Heart left ventricle (tissue), 16 donors: Measurements from ENCODE around the gene KLK2. TPM values are rescaled to one million over a fixed set of nuclear protein-coding genes. Genes with fewer than 3 reads are reported as not detected.

Experiments used
- ATAC-seq, 4 donors: fragments of 200-7000 bp; cut with Tn5 transposase; one replicate each; pipeline ENCODE4 v1.9.1; 2020 to 2022; ENCODE audit warnings: moderate library complexity in 4 of 4, mild to moderate bottlenecking in 3 of 4, moderate number of reproducible peaks in 1 of 4
- DNase-seq, 5 donors: peaks; one replicate each; pipeline ENCODE4 v3.0.0-alpha.2; 2020
- H3K27ac ChIP-seq, 12 donors: fragments of 200-600 bp; sonication (generic) in 4 of 12; one replicate each; pipeline versions ENCODE4 v1.5.0 to v1.8.0; 2016 to 2022; ENCODE audit warnings: mild to moderate bottlenecking in 2 of 12
- H3K27me3 ChIP-seq, 9 donors: fragments of 200-600 bp; sonication (generic) in 2 of 9; one replicate each; pipeline versions ENCODE4 v1.5.1 to v1.8.0; 2016 to 2022; ENCODE audit warnings: mild to moderate bottlenecking in 3 of 9
- H3K36me3 ChIP-seq, 9 donors: fragments of 200-600 bp; sonication (generic) in 2 of 9; one replicate each; pipeline versions ENCODE4 v1.5.0 to v1.8.0; 2018 to 2022; ENCODE audit warnings: mild to moderate bottlenecking in 2 of 9
- H3K4me1 ChIP-seq, 12 donors: fragments of 200-600 bp; sonication (generic) in 4 of 12; one replicate each; pipeline versions ENCODE4 v1.5.0 to v1.8.0; 2016 to 2022; ENCODE audit warnings: mild to moderate bottlenecking in 3 of 12
- H3K4me3 ChIP-seq, 12 donors: fragments of 200-600 bp; sonication (generic) in 4 of 12; one replicate each; pipeline versions ENCODE4 v1.5.0 to v1.8.0; 2017 to 2022; ENCODE audit warnings: mild to moderate bottlenecking in 9 of 12, moderate library complexity in 4 of 12
- H3K9me3 ChIP-seq, 12 donors: fragments of 200-600 bp; sonication (generic) in 4 of 12; one replicate each; pipeline versions ENCODE4 v1.5.0 to v1.8.0; 2016 to 2022; ENCODE audit warnings: mild to moderate bottlenecking in 1 of 12
- POLR2A ChIP-seq, 2 donors: fragments of 450-650 bp; IDR thresholded peaks; one replicate each; pipeline ENCODE4 v1.6.1; 2017; ENCODE audit warnings: antibody characterized with exemption in 2 of 2, mild to moderate bottlenecking in 2 of 2, moderate library complexity in 2 of 2
- WGBS, 4 donors: extraction: QIAGEN DNeasy Blood & Tissue Kit in 2 of 4; methylation state at CpG; one replicate each; pipeline versions ENCODE4 v1.1.5 to v1.1.7; 2013 to 2018; 5-methylcytosine and 5-hydroxymethylcytosine counted together
- intact Hi-C, 10 donors: fragments of 100-400 bp; cut with DNase I; formaldehyde crosslinking; loops; one replicate each; pipeline versions ENCODE4 v1.11.1 to v1.14.2; 2022
- polyA plus RNA-seq, 2 donors: library from polyadenylated mRNA; stranded (reverse); fragments of 200-250 nt; gene quantifications; one replicate each; pipeline ENCODE4 v1.2.3, GENCODE V29; 2013
- total RNA-seq, 9 donors: library from RNA; depleted of rRNA in 2 of 9; stranded (reverse); fragments of >200 nt in 2 of 9; fragmentation: NEBNext Ultra II Directional in 3 of 9; extraction: Animal tissue kit (Norgen Biotek cat#: 25700) in 3 of 9; gene quantifications; one replicate each; pipeline versions ENCODE4 v1.1.0 to v1.2.4, GENCODE V29; 2016 to 2023
- TF ChIP-seq, protein P1 (sequence below), 12 donors: fragments of 200-600 bp; sonication (generic) in 4 of 12; IDR thresholded peaks; one replicate each; pipeline versions ENCODE4 v1.5.0 to v1.8.0; 2018 to 2022; ENCODE audit warnings: antibody characterized with exemption in 12 of 12, mild to moderate bottlenecking in 5 of 12
- donor health status: ischemic (EF 13 %, LVEDD 7.1; RV severe dilation, severe dysfunction).
- donor health status: healthy with polysubstance abuse.
- donor health status: DM: no; HTN: yes; CAD: no.
- donor health status: DM: no; HTN: no; CAD: no.
- donor health status: ischemic (EF 25% LVEDD 6.9; RV normal size, moderate dysfunction).
- donor health status: ischemic (EF 25% LVEDD 5.7; RV mildly dilated, moderate dysfunction).
- donor health status: healthy.
- donor health status: DM: yes; HTN: yes; CAD: no.
- donor health status: ischemic (EF 35%, LVEDD 5.7; RV mildly dilated, moderate dysfunction).
- donor health status: nonischemic (EF 11% LVEDD 7.7; RV severe dilation, severe dysfunction).
- donor health status: DM: yes; HTN: yes; CAD: no.
- donor health status: PGD.
- donor health status: ischemic (EF 29% LVEDD 5.4; RV normal size, mild dysfunction).
- donor health status: nonischemic (EF 23%, LVEDD 6.1; RV moderate dilation, normal function).

Gene KLK2
- total and polyA plus RNA-seq, 11 donors = not detected

DNA sequence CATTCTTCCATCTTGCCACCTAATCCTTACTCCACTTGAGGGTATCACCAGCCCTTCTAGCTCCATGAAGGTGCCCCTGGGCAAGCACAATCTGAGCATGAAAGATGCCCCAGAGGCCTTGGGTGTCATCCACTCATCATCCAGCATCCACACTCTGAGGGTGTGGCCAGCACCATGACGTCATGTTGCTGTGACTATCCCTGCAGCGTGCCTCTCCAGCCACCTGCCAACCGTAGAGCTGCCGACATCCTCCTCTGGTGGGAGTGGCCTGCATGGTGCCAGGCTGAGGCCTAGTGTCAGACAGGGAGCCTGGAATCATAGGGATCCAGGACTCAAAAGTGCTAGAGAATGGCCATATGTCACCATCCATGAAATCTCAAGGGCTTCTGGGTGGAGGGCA, 21.6 kb upstream of the KLK2 start:
- Histone ChIP-seq H3K27ac (no peak overlapping the region), H3K27me3 (peaks cover 0 to 39% (median 8%) of the 10 kb centered on the region in 9 donors), H3K36me3 (no peaks in the 10 kb centered on the region), H3K9me3 (no peaks in the 10 kb centered on the region), H3K4me1 (no peaks in the 10 kb centered on the region), H3K4me3 (no peak overlapping the region)
- WGBS, 4 donors = 65 to 80% (median 69%) methylated on average over 2 to 4 of the region's 4 CpGs
- DNase-seq = no peak
- intact Hi-C loops = no loop called here
- ATAC-seq = no peak
- TF ChIP-seq, protein P1, sequence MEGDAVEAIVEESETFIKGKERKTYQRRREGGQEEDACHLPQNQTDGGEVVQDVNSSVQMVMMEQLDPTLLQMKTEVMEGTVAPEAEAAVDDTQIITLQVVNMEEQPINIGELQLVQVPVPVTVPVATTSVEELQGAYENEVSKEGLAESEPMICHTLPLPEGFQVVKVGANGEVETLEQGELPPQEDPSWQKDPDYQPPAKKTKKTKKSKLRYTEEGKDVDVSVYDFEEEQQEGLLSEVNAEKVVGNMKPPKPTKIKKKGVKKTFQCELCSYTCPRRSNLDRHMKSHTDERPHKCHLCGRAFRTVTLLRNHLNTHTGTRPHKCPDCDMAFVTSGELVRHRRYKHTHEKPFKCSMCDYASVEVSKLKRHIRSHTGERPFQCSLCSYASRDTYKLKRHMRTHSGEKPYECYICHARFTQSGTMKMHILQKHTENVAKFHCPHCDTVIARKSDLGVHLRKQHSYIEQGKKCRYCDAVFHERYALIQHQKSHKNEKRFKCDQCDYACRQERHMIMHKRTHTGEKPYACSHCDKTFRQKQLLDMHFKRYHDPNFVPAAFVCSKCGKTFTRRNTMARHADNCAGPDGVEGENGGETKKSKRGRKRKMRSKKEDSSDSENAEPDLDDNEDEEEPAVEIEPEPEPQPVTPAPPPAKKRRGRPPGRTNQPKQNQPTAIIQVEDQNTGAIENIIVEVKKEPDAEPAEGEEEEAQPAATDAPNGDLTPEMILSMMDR (IDR thresholded peaks at IDR 0.05) = no peak
- no peak for TF ChIP-seq POLR2A (IDR thresholded peaks at IDR 0.05)

DNA sequence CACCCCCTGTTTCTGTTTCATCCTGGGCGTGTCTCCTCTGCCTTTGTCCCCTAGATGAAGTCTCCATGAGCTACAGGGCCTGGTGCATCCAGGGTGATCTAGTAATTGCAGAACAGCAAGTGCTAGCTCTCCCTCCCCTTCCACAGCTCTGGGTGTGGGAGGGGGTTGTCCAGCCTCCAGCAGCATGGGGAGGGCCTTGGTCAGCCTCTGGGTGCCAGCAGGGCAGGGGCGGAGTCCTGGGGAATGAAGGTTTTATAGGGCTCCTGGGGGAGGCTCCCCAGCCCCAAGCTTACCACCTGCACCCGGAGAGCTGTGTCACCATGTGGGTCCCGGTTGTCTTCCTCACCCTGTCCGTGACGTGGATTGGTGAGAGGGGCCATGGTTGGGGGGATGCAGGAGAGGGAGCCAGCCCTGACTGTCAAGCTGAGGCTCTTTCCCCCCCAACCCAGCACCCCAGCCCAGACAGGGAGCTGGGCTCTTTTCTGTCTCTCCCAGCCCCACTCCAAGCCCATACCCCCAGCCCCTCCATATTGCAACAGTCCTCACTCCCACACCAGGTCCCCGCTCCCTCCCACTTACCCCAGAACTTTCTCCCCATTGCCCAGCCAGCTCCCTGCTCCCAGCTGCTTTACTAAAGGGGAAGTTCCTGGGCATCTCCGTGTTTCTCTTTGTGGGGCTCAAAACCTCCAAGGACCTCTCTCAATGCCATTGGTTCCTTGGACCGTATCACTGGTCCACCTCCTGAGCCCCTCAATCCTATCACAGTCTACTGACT, 18.4 kb upstream of the KLK2 start, which contains the start of gene KLK3:
TSS of gene KLK3 (plus strand) at position 280 of the 775 bp plus-strand sequence. CDS start at position 321, 41 bp downstream.
- Histone ChIP-seq H3K9me3 (no peaks in the 10 kb centered on the region), H3K4me1 (no peaks in the 10 kb centered on the region), H3K27me3 (peaks cover 0 to 47% (median 19%) of the 10 kb centered on the region in 9 donors), H3K36me3 (no peaks in the 10 kb centered on the region), H3K27ac (no peak within 1 kb of the TSS), H3K4me3 (no peak within 1 kb of the TSS)
- intact Hi-C loops = no loop called here
- WGBS, 4 donors = 55 to 63% (median 59%) methylated on average over 4 to 9 of the region's 9 CpGs
- no peak for DNase-seq
- no peak for ATAC-seq
- TF ChIP-seq POLR2A (IDR thresholded peaks at IDR 0.05) = no peak
- TF ChIP-seq, protein P1 (IDR thresholded peaks at IDR 0.05) = no peak

DNA sequence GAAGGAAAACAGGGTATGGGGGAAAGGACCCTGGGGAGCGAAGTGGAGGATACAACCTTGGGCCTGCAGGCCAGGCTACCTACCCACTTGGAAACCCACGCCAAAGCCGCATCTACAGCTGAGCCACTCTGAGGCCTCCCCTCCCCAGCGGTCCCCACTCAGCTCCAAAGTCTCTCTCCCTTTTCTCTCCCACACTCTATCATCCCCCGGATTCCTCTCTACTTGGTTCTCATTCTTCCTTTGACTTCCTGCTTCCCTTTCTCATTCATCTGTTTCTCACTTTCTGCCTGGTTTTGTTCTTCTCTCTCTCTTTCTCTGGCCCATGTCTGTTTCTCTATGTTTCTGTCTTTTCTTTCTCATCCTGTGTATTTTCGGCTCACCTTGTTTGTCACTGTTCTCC, 15.9 kb upstream of the KLK2 start:
- Histone ChIP-seq H3K4me1 (no peaks in the 10 kb centered on the region), H3K27ac (no peak overlapping the region), H3K9me3 (no peaks in the 10 kb centered on the region), H3K27me3 (peaks cover 0 to 59% (median 23%) of the 10 kb centered on the region in 9 donors), H3K36me3 (no peaks in the 10 kb centered on the region), H3K4me3 (no peak overlapping the region)
- no peak for TF ChIP-seq POLR2A (IDR thresholded peaks at IDR 0.05)
- TF ChIP-seq, protein P1 (IDR thresholded peaks at IDR 0.05) = no peak
- no peak for ATAC-seq
- intact Hi-C loops = no loop called here
- WGBS, 4 donors = 49 to 62% (median 55%) methylated on average over 6 of the region's 6 CpGs
- no peak for DNase-seq

DNA sequence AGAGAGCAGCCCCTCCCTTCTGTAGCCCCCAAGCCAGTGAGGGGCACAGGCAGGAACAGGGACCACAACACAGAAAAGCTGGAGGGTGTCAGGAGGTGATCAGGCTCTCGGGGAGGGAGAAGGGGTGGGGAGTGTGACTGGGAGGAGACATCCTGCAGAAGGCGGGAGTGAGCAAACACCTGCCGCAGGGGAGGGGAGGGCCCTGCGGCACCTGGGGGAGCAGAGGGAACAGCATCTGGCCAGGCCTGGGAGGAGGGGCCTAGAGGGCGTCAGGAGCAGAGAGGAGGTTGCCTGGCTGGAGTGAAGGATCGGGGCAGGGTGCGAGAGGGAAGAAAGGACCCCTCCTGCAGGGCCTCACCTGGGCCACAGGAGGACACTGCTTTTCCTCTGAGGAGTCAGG, 14.4 kb upstream of the KLK2 start:
- WGBS, 4 donors = 7 to 19% (median 14%) methylated on average over 7 of the region's 7 CpGs
- Histone ChIP-seq H3K4me3 (no peak overlapping the region), H3K9me3 (no peaks in the 10 kb centered on the region), H3K4me1 (no peaks in the 10 kb centered on the region), H3K27ac (no peak overlapping the region), H3K36me3 (no peaks in the 10 kb centered on the region), H3K27me3 (peaks cover 0 to 52% (median 21%) of the 10 kb centered on the region in 9 donors)
- DNase-seq (no peak), ATAC-seq (no peak)
- intact Hi-C loops = no loop called here
- TF ChIP-seq, protein P1 (IDR thresholded peaks at IDR 0.05) = no peak
